ENCODE data around the gene PRXL2B.
"Not testable (repeated sequence)": the region's sequence is repeated elsewhere in the genome, so short reads cannot be mapped to it uniquely, and the experiment has no call there.

The PRXL2B gene

DNA sequence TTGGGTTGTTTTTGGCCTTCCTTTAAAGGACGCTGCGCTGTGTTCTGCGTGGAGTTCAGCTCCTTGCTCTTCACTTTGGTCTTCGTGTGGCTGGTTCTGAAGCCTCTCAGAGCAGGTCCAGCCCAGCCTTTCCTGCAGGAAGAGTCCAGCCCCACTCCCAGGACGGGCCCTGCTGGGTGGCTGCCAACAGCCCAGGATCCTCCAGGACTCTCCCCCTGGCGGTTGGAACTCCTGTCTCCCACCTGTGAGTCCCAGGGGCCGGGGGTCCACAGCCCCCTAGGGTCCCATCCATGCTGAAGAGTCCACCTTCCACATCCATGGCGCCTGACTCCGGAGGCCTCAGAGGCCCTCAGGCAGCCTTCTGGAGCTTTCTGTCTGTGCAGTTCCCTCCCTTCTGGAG, 35.0 kb upstream of the PRXL2B start:
- DNase-seq = not testable (repeated sequence)

DNA sequence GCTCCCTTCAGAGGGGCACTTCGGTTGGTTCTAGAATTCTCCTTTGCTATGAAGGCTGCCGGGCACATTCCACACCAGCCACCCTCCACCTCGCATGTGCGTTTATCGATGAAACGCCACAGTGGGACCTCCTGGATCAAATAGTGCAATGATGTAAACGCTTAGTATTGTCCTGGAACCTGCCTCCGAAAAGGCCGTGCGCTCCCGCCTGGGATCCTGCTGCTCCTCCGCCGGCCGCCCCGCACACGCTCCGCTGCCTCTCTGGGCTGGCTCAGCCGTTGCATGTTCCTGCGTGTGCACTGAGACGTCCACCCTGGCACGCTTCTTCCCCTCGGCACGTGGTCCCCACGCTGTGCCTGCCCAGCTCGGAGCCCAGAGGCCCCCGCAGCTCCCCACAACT, 34.4 kb upstream of the PRXL2B start:
- DNase-seq = no peak

DNA sequence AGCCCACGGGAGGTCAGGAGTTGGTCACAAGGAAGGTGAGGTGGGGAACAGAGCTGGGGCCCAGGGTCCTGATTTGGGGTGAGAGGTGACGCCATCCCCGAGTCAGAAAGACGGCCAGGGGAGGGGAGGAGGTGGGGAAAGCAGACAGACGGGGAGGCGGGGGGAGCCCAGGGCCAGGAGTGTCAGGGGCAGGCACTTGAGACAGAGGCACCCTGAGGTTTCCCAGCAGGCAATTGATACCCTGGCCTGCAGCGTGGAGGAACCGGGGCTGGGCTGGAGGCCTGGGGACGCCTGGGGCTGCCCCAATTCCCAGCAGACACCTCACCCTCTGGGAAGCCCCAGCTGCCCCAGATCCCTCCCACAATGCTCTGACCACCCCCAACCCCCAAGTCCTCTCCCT, 33.5 kb upstream of the PRXL2B start:
- not testable (repeated sequence) for DNase-seq

DNA sequence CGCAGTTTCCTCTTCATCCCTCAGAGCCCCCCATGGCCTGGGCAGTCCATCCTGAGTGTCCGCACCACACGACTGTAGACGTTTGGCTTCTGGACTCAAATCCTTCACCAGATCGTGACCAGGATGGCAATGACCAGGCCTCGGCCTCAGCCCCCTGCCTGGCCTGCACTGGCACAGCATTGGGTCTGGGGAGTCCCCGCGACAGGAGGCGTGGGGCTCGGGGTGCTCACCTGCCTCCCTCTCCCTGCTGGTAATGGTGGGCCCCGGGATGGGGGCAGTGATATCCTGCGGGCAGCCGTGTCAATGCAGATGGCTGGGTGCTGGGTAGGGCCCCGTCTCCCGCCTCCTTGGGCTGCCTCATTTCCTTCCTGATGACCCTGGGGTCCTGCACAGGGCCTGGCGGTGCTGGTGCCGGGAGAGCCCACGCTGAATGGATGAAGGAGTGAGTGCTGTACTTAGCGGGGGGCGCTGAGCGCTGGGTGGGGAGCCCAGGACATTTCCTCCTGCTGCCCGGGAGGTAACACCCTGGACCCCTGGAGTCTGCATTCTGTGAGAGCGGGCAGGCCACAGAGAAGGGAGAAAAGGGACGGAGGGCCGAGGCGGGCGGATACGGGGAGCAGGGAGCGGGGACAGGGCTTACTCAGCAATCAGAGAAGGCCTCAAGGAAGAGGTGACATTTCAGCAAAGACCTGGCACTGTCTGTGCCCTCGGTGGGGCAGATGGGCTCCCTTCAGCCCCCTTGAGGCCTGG, 32.5 kb upstream of the PRXL2B start:
- no peak for DNase-seq

DNA sequence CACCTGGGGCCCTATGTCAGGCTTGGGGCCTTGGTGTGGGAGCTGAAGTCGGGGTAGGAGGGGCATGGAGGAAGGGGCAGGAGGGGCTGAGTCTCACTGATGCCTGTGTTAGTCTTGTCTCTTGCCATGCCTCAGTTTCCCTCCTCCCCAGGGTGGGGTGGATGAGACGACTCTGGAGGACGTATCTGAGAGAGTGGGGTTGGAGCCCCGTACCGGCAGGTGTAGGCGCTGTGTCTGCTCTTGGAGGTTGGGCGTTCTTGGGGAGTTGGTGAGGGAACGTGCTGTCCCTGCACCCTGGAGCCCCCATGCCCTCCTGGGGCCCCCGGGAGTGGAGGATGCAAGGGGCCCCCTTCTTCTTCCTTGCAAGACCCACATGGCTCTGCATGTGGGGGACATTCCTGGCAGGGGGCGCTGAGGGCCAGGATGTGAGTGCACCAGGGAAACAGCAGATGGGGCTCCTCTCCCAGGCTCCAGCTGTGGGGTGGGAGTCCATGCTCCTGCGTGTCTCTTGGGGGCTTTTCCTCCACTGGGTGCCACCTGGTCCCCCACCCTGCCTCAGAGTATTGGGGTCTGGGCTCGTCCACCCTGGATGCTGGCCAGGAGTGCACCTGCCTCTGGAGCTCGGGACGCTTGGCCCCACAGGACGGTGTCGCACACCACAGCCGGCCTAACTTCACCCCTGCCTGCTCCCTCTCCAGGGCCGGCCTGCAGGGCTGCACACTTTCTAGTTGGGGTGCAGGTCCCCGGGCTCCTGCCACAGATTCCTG, 31.8 kb upstream of the PRXL2B start:
- DNase-seq = peak; percentile 82

DNA sequence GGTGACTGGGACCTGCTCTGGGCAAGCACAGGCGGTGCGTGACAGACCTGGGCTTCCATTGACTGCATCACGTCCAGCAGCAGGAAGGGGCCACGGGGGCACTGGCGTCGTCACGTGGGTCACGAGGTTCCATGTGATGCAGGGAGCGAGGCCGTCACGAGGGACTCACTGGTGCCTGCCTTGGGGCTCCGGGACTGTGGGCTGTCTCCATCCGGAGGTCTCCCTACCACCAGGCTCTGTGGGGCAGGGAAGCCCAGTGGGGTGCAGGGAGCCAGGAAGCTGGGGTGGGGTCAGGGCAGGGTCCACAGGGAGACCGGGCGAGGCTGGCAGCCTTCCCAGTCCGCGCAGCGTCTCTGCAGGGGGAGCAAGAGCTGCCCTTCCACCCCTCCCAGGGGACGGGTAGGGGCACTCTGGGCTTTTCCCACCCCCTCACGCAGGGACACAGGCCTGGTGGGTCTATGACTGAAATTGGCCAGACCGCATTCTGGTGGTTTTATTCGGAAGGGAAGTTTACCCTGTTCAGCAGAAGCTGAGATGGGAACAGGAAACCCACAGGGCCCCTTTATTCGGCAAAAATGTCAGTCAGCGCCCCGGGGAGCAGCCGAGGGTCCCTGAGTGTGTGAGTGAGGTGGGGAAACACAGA, 30.8 kb upstream of the PRXL2B start:
- peak; percentile 91 for DNase-seq

DNA sequence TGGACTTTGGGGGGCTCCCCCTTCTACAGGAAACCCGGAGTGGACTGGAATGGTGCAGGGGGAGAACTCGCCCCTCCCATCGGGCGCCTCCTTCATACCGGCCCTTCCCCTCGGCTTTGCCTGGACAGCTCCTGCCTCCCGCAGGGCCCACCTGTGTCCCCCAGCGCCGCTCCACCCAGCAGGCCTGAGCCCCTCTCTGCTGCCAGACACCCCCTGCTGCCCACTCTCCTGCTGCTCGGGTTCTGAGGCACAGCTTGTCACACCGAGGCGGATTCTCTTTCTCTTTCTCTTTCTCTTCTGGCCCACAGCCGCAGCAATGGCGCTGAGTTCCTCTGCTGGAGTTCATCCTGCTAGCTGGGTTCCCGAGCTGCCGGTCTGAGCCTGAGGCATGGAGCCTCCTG, 30.3 kb upstream of the PRXL2B start, which contains the start of gene TNFRSF14:
Gene TNFRSF14 (plus strand): TSS at position 95 of the 401 bp plus-strand sequence. CDS start 294 bp downstream, at position 389.
- peak; percentile 79 for DNase-seq

DNA sequence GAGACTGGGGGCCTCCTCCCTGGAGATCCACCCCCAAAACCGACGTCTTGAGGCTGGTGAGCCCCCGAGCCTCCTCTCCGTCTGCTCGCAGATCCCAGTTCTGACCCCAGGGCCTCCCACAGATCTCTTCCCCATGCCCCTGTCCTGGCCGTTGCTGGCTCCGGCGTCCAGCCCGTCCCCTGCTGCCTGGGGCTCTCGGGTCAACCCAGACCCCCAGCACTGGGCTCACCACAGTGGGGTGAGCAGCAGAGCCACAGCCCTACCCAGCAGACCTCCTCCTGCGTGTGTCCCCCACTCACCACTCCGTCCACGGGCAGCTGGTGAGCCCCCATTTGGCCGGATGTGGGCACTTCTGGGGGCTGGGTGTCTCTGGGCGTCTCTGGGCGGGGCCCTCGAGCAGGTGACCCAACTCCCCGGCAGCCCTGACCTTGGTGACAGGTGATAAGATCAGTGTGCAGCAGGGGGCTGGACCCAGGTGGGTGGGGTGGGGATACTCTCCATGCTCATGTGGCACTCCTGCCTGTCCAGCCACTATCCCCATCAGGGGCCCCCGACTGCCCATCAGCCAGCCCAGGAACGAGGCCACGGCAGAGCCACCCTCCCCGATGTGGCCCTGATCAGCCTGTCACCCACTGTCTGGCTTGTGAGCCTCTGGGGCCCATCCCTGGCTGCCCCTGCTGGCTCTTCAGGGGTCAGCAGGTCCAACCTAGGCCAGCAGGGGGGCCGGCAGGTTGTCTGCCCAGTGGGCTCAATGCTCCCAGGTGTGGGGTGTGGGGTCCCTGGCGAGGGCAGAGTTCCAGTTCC, 29.7 kb upstream of the PRXL2B start:
- DNase-seq = peak; percentile 72

DNA sequence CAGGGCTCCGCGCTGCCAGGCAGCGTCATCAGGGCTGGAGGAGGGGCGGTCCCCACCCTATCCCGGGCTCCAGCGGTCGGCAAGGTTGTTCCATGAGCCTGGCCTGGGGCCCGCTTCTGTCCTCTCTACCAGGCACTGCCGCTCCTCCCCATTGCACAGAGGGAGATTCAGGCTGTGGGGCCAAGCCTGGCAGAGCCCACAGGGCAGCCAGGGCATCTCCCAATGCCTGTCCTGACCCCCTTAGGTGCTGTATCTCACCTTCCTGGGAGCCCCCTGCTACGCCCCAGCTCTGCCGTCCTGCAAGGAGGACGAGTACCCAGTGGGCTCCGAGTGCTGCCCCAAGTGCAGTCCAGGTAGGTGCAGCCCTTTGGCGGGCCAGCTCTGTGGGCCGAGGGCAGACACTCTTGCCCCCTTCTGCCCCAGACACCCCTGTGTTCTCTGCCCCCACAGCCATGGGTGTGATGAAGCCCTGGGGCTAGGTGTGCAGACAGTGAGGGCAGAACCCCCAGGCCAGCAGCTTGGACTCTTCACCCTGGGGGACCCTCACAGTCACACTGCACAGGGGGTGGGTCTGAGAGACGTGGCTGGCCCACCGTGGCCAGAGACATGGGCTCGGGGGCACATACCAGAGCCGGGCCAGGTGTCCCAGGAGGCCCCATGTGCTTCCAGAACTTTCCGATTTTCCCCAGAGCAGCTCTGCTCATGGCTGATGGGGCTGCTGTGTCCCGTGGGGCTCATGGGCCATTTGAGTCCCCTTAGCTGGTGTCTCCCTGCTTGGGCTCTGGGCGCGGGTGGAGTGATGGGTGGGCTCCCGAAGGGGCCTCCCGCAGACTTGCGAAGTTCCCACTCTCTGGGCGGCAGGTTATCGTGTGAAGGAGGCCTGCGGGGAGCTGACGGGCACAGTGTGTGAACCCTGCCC, 28.8 kb upstream of the PRXL2B start:
- DNase-seq = no peak

DNA sequence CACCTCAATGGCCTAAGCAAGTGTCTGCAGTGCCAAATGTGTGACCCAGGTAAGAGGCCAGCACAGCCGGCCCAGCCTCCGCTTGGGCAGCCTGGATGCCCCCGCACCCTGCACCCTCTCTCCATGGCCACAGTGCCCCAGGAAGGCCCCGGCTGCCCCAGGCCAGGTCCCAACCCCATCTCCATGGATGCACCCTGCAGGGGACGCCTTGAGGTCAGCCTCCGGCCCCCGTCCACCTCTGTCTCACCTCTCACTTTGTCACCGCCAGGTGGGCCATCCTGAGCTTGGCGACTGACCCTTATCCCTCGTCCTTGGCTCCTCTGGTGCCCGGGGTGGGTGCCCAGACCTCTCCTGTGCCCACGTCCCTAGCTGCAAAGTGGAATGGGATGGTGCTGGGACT, 28.2 kb upstream of the PRXL2B start:
- DNase-seq = no peak

DNA sequence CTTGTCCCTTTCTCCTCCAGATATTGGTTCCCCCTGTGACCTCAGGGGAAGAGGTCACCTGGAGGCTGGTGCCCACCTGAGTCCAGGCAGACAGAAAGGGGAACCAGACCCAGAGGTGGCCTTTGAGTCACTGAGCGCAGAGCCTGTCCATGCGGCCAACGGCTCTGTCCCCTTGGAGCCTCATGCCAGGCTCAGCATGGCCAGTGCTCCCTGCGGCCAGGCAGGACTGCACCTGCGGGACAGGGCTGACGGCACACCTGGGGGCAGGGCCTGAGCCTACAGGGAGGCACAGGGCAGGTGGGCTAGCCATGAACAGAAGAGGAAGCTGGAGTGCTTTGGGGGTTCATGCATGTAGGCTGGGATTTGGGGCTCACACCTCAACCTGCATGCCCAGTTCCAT, 27.7 kb upstream of the PRXL2B start:
- no peak for DNase-seq

DNA sequence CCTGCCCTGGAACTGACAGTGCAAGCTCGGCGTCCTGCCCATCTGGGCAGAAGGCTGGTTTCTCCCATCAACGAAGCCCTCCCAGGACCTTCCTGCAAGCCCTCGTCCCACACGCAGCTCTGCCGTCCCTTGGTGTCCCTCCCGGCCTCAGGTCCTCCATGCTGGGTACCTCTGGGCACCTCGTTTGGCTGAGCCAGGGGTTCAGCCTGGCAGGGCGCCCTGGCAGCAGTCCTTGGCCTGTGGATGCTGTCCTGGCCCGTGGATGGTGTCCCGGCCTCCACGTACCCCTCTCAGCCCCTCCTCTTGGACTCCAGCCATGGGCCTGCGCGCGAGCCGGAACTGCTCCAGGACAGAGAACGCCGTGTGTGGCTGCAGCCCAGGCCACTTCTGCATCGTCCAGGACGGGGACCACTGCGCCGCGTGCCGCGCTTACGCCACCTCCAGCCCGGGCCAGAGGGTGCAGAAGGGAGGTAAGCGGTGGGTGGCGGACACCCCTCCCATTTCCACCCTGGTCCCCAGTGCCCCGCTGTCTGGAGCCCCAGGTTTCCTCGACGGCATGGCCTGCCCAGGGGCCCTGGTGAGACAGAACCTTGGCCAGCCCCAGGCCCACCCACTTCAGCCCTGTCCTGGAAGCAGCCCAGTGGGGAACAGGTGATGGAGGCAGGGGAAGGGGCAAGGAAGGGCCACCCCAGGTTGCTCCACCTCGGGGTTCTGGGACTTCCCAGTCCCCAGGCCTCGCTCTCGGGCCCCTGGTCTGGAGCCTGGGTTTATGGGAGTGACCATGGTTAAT, 26.9 kb upstream of the PRXL2B start:
- no peak for DNase-seq

DNA sequence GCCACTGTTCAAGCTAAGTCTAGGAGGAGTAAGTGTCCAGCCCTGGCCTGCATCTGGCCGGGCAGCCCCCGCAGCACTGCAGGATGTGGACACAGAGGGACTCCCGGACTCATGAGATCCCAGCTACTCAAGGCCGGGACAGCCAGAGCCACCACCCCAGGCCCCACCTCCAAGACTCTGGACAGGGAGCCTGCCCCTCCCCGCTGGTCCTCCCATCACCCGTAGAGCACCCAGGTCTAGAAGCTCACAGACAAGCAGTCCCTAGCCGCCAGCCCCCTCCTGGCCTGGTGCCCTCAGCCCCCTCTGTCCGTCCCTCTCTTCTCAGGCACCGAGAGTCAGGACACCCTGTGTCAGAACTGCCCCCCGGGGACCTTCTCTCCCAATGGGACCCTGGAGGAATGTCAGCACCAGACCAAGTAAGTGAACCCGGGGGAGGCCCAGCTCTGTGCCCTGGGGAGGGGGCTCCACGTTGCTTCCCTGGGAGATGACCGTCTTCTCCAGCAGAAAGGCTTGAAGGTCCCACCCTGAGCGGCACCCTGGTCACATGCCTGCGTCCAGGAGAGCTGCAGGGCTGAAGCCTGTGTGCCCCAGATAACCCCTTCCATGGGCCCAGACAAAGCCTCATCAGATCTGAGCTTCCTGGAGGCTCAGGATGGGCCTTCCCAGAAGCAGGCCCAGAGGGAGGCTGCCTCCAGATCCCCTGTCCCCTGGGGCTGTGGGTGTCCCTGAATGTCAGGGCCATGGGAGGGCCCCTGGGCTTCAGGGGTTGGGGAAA, 26.1 kb upstream of the PRXL2B start:
- peak; percentile 38 for DNase-seq

DNA sequence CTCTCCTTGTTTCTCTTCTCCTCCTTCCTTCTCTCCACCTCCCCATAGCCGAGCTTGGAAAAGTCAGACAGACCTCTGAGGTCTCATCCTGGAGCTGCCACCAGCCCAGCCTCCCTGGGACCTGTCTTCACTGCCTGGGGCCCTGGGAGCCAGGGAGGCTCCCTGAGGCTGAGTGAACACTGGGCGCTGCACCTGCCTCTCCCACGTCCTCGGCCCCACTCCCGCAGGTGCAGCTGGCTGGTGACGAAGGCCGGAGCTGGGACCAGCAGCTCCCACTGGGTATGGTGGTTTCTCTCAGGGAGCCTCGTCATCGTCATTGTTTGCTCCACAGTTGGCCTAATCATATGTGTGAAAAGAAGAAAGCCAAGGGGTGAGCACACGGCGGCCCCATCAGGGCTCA, 25.1 kb upstream of the PRXL2B start:
- DNase-seq = no peak

DNA sequence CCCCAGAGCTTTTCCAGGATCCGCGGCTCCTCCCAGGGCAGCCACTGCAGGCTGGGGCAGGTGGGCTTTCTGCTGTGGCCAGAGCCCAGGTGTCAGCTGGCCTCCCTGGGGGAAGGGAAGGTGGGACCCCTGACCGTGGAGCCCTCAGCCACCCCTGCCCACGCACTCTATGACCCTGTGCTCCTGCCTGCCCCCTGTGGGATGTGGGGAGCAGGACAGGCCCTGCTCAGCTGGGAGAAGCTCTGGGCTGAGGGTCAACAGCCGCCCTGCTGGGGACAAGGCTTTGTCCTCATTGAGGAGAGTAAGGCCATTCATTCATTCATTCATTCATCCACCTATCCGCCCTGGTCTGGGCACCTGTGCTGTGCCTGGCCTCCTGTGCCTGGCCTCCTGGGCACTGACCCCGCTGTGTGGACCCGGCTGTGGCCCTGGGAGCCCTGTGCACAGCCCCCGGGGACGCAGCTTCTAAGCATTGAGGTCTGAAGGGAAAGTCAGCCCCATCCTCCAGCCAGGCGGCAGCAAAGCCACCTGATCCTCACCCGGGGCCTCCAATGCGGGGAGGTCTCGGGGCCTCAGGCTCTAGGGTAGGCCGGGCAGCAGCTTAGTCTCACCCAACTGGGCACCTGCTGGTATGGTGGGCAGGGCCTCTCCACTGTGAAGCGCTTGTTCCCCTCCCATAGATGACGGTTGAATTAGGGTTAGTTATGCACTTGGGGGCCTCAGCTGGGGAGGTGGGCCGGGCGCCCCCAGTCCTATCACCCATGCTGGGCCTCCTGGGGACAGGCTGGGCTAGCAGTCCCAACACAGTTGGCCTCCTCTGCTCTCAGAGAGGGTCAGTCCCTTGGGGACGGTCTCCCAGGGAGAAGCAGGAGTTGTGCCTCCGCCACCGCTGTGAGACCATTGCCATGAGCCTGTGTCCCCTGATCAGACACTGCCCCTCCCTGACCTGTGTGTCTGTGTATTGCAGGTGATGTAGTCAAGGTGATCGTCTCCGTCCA, 24.4 kb upstream of the PRXL2B start:
- peak; percentile 45 for DNase-seq

DNA sequence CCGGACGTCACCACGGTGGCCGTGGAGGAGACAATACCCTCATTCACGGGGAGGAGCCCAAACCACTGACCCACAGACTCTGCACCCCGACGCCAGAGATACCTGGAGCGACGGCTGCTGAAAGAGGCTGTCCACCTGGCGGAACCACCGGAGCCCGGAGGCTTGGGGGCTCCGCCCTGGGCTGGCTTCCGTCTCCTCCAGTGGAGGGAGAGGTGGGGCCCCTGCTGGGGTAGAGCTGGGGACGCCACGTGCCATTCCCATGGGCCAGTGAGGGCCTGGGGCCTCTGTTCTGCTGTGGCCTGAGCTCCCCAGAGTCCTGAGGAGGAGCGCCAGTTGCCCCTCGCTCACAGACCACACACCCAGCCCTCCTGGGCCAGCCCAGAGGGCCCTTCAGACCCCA, 23.4 kb upstream of the PRXL2B start:
- DNase-seq = no peak

DNA sequence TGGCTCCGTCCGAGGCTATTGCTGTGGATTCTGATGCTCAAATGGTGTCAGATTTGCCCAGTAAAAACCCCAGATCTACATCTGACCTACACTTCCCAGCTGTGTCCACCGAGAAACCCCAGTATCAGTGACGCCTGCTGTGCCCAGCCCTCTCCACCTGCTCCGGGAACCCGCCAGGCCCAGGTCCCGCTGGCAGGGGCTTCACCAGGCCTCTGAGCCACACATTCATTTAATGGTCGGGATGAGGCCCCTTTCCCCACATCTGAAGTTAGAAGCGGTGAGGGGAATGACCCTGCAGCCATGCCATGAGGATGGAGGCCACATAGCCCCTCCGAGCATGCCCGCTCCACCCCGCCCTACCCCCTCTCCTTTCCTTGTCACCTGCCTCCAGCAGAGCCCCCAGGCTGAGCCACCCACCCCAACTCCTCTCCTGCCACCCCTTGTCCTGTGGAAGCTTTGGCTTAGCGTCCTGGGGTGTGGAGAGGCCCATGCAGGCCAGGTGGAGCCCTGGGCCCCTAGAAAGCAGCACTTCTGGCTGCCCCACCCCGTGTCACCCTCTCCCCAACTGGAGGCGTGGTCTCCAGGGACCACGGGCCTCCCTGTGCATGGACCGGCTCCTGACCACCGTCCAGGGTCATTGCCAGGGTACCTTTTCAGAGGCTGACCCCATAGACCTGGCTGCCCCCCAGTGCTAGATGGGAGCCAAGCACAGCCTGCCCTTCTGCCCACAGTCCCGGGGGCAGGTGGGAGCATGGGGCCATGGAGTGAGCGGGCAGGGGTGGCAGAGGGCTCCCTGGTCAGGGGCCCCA, 22.4 kb upstream of the PRXL2B start:
- DNase-seq = no peak

DNA sequence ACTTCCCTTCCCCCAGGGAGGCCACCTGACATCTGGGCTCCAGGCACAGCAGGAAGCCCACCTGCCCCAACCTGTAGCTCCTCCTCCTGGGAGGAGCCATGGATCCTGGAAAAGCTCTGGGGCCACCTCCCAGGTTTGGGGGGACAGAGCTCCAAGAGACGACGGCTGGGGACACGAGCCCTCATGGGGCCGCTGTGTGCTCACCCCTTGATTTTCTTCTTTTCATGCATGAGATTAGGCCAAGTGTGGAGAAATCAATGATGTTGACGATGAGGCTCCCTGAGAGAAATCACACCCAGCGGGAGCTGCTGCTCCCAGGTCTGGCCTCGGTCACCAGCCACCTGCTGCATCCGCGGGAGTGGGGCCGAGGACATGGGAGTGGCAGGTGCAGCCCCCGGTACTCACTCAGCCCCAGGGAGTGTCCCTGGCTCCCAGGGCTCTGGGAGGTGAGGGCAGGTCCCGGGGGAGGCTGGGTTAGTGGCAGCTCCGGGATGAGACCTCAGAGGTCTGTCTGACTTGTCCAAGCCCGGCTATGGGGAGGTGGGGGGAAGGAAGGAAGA, 21.7 kb upstream of the PRXL2B start:
- DNase-seq = no peak

Measured in hematopoietic multipotent progenitor cell treated with erythropoietin and hydrocortisone succinate and interleukin-3 and kit ligand, for 4 days (in vitro differentiated cells).